IMR-90 (cell line): ENCODE data around the gene GOLT1B. TPM values are rescaled to one million over a fixed set of nuclear protein-coding genes. Genes with fewer than 3 reads are reported as not detected.

Experiments
- polyA plus RNA-seq, 3 experiments: library from polyadenylated mRNA; depleted of rRNA; stranded (reverse); fragments of >200 nt; gene quantifications; 2 replicates each; pipeline ENCODE4 v1.2.3, GENCODE V29; 2012; ENCODE audit warnings: low replicate concordance in 1 of 3
- total RNA-seq: library from RNA; depleted of rRNA; stranded (reverse); fragments of >200 nt; gene quantifications from 2 replicates; pipeline ENCODE4 v1.2.3, GENCODE V29; 2012; rRNA removed

GOLT1B gene
- total and polyA plus RNA-seq, 2 of the 4 experiments (the other 2 are of a cell fraction) = 27.2 to 50.5 TPM

Other genes with a start within 250 kb of the GOLT1B start
- not detected in 2 replicates for gene SLCO1A2, start 166.9 kb upstream of the GOLT1B start, total RNA-seq
- gene SLCO1A2, start 166.9 kb upstream of the GOLT1B start, polyA plus RNA-seq (2012; rRNA removed) = not detected in 2 replicates
- gene IAPP, start 128.9 kb upstream of the GOLT1B start, total RNA-seq = not detected in 2 replicates
- gene IAPP, start 128.9 kb upstream of the GOLT1B start, polyA plus RNA-seq (2012; rRNA removed) = not detected in 2 replicates
- 10.9 and 14.4 TPM in 2 replicates for gene PYROXD1, start 64.1 kb upstream of the GOLT1B start, total RNA-seq
- gene PYROXD1, start 64.1 kb upstream of the GOLT1B start, polyA plus RNA-seq (2012; rRNA removed) = 6.6 and 7.1 TPM in 2 replicates
- 67.0 and 118 TPM in 2 replicates for gene RECQL, start 154 bp upstream of the GOLT1B start, total RNA-seq
- 22.7 and 29.4 TPM in 2 replicates for gene RECQL, start 154 bp upstream of the GOLT1B start, polyA plus RNA-seq (2012; rRNA removed)
- under 0.01 and 0.28 TPM in 2 replicates for gene SPX, start 24.5 kb downstream of the GOLT1B start, total RNA-seq
- 0.06 and 0.12 TPM in 2 replicates for gene SPX, start 24.5 kb downstream of the GOLT1B start, polyA plus RNA-seq (2012; rRNA removed)
- gene GYS2, start 103.1 kb downstream of the GOLT1B start, total RNA-seq = not detected in 2 replicates
- not detected in 2 replicates for gene GYS2, start 103.1 kb downstream of the GOLT1B start, polyA plus RNA-seq (2012; rRNA removed)
- 623 and 997 TPM in 2 replicates for gene LDHB, start 156.1 kb downstream of the GOLT1B start, total RNA-seq
- 508 and 630 TPM in 2 replicates for gene LDHB, start 156.1 kb downstream of the GOLT1B start, polyA plus RNA-seq (2012; rRNA removed)